MM.1S (cell line): ENCODE results near the gene TESK2.

ENCODE experiments used
- EZH2 ChIP-seq: fragments of 300-600 bp; sonication (generic); optimal IDR thresholded peaks from 2 replicates; pipeline ENCODE3; 2017; ENCODE audit warnings: low read depth, mild to moderate bottlenecking, antibody characterized with exemption, low read length, mixed read lengths
- TF ChIP-seq, protein P1 (sequence below): fragments of 300-600 bp; sonication (generic); IDR thresholded peaks from 2 replicates; pipeline ENCODE4 v1.5.1; 2016; ENCODE audit warnings: antibody characterized with exemption, low read length, mixed read lengths

DNA sequence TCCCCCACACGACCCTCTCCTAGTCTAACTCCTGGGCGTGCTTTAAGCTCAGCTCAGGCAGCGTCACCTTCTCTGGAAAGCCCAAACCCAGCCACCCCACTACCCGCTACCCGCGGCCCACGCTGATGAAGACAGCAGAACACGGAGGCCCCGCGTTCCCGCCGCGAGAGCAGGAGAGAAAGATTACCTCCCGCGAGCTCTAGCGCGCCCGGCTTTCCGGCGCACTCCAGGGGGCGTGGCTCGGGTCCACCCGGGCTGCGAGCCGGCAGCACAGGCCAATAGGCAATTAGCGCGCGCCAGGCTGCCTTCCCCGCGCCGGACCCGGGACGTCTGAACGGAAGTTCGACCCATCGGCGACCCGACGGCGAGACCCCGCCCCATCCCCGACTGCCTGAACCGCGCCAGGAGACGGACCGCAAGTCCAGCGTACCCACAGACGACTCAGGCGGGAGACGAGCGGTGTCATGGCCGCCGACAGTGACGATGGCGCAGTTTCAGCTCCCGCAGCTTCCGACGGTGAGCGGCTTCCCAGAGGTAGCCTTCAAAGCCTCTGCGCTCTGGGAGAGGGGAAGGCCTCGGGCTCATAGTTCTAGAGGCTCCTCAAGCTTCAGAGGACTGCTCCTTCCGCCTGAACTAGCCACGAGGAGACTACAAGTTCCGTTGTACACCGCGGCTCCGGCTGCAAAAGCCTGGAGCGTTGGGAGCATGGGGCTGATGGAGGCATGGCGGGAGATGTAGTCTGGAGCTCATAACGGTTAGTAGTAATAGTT, 151.0 kb downstream of the TESK2 start, which contains the start of the genes MUTYH and TOE1:
- TF ChIP-seq, protein P1, sequence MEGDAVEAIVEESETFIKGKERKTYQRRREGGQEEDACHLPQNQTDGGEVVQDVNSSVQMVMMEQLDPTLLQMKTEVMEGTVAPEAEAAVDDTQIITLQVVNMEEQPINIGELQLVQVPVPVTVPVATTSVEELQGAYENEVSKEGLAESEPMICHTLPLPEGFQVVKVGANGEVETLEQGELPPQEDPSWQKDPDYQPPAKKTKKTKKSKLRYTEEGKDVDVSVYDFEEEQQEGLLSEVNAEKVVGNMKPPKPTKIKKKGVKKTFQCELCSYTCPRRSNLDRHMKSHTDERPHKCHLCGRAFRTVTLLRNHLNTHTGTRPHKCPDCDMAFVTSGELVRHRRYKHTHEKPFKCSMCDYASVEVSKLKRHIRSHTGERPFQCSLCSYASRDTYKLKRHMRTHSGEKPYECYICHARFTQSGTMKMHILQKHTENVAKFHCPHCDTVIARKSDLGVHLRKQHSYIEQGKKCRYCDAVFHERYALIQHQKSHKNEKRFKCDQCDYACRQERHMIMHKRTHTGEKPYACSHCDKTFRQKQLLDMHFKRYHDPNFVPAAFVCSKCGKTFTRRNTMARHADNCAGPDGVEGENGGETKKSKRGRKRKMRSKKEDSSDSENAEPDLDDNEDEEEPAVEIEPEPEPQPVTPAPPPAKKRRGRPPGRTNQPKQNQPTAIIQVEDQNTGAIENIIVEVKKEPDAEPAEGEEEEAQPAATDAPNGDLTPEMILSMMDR: no peak
- TF ChIP-seq EZH2: no peak
